Left ventricle myocardium inferior (tissue), 1 donor: ENCODE measurements around the gene ARL11. TPM values are rescaled to one million over a fixed set of nuclear protein-coding genes. Genes with fewer than 3 reads are reported as not detected.

ENCODE experiments used
- DNase-seq: peaks from one replicate; pipeline ENCODE4 v3.0.0-alpha.2; 2020
- H3K27ac ChIP-seq: fragments of 200-600 bp; replicated peaks from 2 replicates; pipeline ENCODE4 v1.8.0; 2021
- H3K27me3 ChIP-seq: fragments of 200-600 bp; 2 replicates; pipeline ENCODE4 v1.8.0; 2021; ENCODE audit warnings: low read depth
- H3K36me3 ChIP-seq: fragments of 200-600 bp; 2 replicates; pipeline ENCODE4 v1.8.0; 2021
- H3K4me1 ChIP-seq: fragments of 200-600 bp; 2 replicates; pipeline ENCODE4 v1.8.0; 2021
- H3K4me3 ChIP-seq: fragments of 200-600 bp; 2 replicates; pipeline ENCODE4 v1.8.0; 2021; ENCODE audit warnings: mild to moderate bottlenecking, moderate library complexity
- H3K9me3 ChIP-seq: fragments of 200-600 bp; replicated peaks from 2 replicates; pipeline ENCODE4 v1.8.0; 2021
- CTCF ChIP-seq: fragments of 200-600 bp; IDR thresholded peaks from 2 replicates; pipeline ENCODE4 v1.8.0; 2021; ENCODE audit warnings: antibody characterized with exemption, mild to moderate bottlenecking, borderline replicate concordance
- intact Hi-C: fragments of 100-400 bp; cut with micrococcal nuclease; formaldehyde crosslinking; loops from one replicate; pipeline ENCODE4 v1.11.0; 2022
- total RNA-seq: library from RNA; stranded (reverse); fragmentation: NEBNext Ultra II Directional; extraction: Animal tissue kit (Norgen Biotek cat#: 25700); gene quantifications from one replicate; pipeline ENCODE4 v1.2.1, GENCODE V29; 2021
- donor health status: DM: no; HTN: yes; CAD: no; lungs with severe emphysema.

The ARL11 gene
- total RNA-seq, 1 donor from 2014 or later, result 0.52 TPM

GRCh38 chr13:49645451-49645850, 17.1 kb downstream of the ARL11 start:
- H3K27ac ChIP-seq, result no peak overlapping the region
- TF ChIP-seq CTCF, result no peak
- intact Hi-C loops, result no loop called here

DNA sequence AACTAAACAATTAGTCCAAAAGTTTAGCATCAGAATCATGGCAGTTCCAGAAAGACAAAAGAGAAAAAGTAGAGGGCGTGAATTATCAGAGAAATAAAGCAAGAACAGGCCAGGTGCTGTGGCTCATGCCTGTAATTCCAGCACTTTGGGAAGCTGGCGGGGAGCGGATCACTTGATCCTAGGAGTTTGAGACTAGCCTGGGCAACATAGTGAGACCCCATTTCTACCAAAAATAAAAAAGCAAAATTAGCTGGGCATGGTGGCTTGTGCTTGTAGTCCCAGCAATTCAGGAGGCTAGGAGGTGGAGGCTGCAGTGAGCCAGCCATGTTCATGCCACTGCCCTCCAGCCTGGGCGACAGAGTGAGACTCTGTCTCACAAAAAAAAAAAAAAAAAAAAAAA, 18.4 kb downstream of the ARL11 start:
- no peak for TF ChIP-seq CTCF
- no peak overlapping the region for H3K4me3 ChIP-seq
- DNase-seq, result no peak
- H3K36me3 ChIP-seq, result no peaks in the 10 kb centered on the region
- no peak overlapping the region for H3K27ac ChIP-seq
- H3K9me3 ChIP-seq, result no peaks in the 10 kb centered on the region
- intact Hi-C loops, result no loop called here
- no peaks in the 10 kb centered on the region for H3K27me3 ChIP-seq
- no peaks in the 10 kb centered on the region for H3K4me1 ChIP-seq

More at GRCh38 chr13:49645451-49645850, 17.1 kb downstream of the ARL11 start:
- H3K4me3 ChIP-seq, result no peak overlapping the region
- DNase-seq, result no peak
- no peaks in the 10 kb centered on the region for H3K9me3 ChIP-seq
- no peaks in the 10 kb centered on the region for H3K36me3 ChIP-seq
- H3K27me3 ChIP-seq, result no peaks in the 10 kb centered on the region
- no peaks in the 10 kb centered on the region for H3K4me1 ChIP-seq

GRCh38 chr13:49649244-49649962, 21.1 kb downstream of the ARL11 start:
- intact Hi-C loops, result no loop called here
- peak; percentile 56 for TF ChIP-seq CTCF
- DNase-seq, result no peak
- Histone ChIP-seq H3K36me3 (no peaks in the 10 kb centered on the region), H3K4me1 (peaks cover 8% of the 10 kb centered on the region), H3K4me3 (no peak overlapping the region), H3K9me3 (no peaks in the 10 kb centered on the region), H3K27me3 (no peaks in the 10 kb centered on the region), H3K27ac (no peak overlapping the region)

DNA sequence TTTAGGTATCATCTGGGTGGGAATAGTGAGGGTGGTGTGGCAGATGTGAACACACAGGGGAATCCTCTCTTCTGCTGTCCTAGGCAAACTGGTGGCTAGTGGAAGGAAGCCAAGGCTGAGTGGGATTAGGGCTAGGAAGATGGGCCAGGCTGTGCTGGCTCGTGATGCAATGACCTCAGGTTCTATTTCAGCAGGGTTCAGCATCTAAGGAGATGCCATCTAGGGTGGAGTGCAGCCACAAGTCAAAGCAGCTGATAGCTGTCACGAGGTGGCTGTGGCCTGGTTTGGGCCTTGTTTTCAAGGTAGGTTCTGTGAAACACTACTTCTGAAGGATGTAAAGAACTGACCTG, 21.6 kb downstream of the ARL11 start:
- DNase-seq, result no peak
- no peaks in the 10 kb centered on the region for H3K27me3 ChIP-seq
- H3K4me1 ChIP-seq, result peaks cover 8% of the 10 kb centered on the region
- no peak for TF ChIP-seq CTCF
- intact Hi-C loops, result no loop called here
- H3K27ac ChIP-seq, result no peak overlapping the region
- no peak overlapping the region for H3K4me3 ChIP-seq
- no peaks in the 10 kb centered on the region for H3K36me3 ChIP-seq
- no peaks in the 10 kb centered on the region for H3K9me3 ChIP-seq

- no peak for TF ChIP-seq CTCF
- intact Hi-C loops, result no loop called here
- no peaks in the 10 kb centered on the region for H3K27me3 ChIP-seq
- DNase-seq, result no peak
- H3K36me3 ChIP-seq, result no peaks in the 10 kb centered on the region
- H3K9me3 ChIP-seq, result no peaks in the 10 kb centered on the region
- no peak overlapping the region for H3K4me3 ChIP-seq
- H3K27ac ChIP-seq, result no peak overlapping the region
- H3K4me1 ChIP-seq, result peaks cover 8% of the 10 kb centered on the region
Measured at GRCh38 chr13:49651570-49652354, 23.5 kb downstream of the ARL11 start.
